Prostate gland (tissue), 2 donors: ENCODE data around the gene VWA5B2.

Experiments used
- POLR2AphosphoS5 ChIP-seq: sonication (generic); formaldehyde crosslinking; IDR thresholded peaks from one replicate; pipeline ENCODE4 v1.6.1; 2017; ENCODE audit warnings: antibody characterized with exemption
- TF ChIP-seq, protein P1 (sequence below), 4 experiments: fragments of 200-600 bp in 2 of 4; fragments of 450-650 bp in 2 of 4; sonication (generic) in 2 of 4; IDR thresholded peaks; 1 replicate in 3 of 4; 2 replicates in 1 of 4; pipeline ENCODE4 v1.5.1; 2016 to 2019; ENCODE audit warnings: antibody characterized with exemption in 4 of 4, mild to moderate bottlenecking in 2 of 4, moderate library complexity in 2 of 4

DNA sequence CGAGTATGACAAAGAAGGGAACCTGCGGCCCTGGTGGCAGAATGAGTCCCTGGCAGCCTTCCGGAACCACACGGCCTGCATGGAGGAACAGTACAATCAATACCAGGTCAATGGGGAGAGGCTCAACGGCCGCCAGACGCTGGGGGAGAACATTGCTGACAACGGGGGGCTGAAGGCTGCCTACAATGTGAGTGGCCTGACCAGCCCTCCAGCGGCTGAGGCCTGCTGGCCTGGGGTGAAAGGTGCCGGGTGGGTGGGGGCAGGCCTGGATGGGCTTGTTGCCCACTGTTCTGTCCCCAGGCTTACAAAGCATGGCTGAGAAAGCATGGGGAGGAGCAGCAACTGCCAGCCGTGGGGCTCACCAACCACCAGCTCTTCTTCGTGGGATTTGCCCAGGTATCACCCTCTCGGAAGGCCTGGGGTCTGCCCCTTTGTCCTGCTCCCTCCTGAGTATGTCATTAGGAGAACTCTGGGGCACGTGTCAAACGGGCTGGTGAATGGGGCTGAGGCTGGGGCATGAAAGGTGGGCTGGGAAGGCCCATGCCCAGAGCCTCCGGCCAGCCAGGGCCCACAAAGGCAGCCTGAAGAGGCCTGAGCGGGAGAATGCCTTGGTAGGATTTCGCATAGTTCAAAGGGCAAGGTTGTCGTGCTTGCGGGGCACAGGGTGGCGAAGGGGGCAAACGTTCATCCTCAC, 61.8 kb downstream of the VWA5B2 start:
- TF ChIP-seq, protein P1, sequence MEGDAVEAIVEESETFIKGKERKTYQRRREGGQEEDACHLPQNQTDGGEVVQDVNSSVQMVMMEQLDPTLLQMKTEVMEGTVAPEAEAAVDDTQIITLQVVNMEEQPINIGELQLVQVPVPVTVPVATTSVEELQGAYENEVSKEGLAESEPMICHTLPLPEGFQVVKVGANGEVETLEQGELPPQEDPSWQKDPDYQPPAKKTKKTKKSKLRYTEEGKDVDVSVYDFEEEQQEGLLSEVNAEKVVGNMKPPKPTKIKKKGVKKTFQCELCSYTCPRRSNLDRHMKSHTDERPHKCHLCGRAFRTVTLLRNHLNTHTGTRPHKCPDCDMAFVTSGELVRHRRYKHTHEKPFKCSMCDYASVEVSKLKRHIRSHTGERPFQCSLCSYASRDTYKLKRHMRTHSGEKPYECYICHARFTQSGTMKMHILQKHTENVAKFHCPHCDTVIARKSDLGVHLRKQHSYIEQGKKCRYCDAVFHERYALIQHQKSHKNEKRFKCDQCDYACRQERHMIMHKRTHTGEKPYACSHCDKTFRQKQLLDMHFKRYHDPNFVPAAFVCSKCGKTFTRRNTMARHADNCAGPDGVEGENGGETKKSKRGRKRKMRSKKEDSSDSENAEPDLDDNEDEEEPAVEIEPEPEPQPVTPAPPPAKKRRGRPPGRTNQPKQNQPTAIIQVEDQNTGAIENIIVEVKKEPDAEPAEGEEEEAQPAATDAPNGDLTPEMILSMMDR (IDR thresholded peaks at IDR 0.05): no peak
- TF ChIP-seq POLR2AphosphoS5: no peak
